MM.1S (cell line): ENCODE measurements around the gene LIFR.

Source experiments
- DNase-seq: peaks from one replicate; pipeline ENCODE4 v3.0.0-alpha.2; 2015
- H2AFZ ChIP-seq: fragments of 300-600 bp; sonication (generic); 2 replicates; pipeline ENCODE4 v1.6.0; 2016; ENCODE audit warnings: antibody characterized with exemption, low read length
- H3F3A ChIP-seq: fragments of 300-600 bp; sonication (generic); 2 replicates; pipeline ENCODE4 v1.6.1; 2016; ENCODE audit warnings: mild to moderate bottlenecking, antibody characterized with exemption, low read length, moderate library complexity, mixed read lengths; ENCODE audit not compliant: insufficient read depth
- H3K27ac ChIP-seq: fragments of 300-600 bp; sonication (generic); 2 replicates; pipeline ENCODE4 v1.5.1; 2016; ENCODE audit warnings: mild to moderate bottlenecking, low read length
- H3K27me3 ChIP-seq: fragments of 300-600 bp; sonication (generic); replicated peaks from 2 replicates; pipeline ENCODE4 v1.6.0; 2016; ENCODE audit warnings: low read length; ENCODE audit not compliant: insufficient read depth
- H3K36me3 ChIP-seq: fragments of 300-600 bp; sonication (generic); replicated peaks from 2 replicates; pipeline ENCODE4 v1.6.1; 2016; ENCODE audit warnings: mild to moderate bottlenecking, low read length, mixed read lengths; ENCODE audit not compliant: insufficient read depth
- H3K4me1 ChIP-seq: fragments of 300-600 bp; sonication (generic); 2 replicates; pipeline ENCODE4 v1.6.1; 2016; ENCODE audit warnings: low read length, mixed read lengths
- H3K4me2 ChIP-seq: fragments of 300-600 bp; sonication (generic); 2 replicates; pipeline ENCODE4 v1.6.0; 2016; ENCODE audit warnings: low read depth, low read length
- H3K4me3 ChIP-seq: fragments of 300-600 bp; sonication (generic); 2 replicates; pipeline ENCODE4 v1.5.1; 2016; ENCODE audit warnings: low read length, mixed read lengths
- H3K79me2 ChIP-seq: fragments of 300-600 bp; sonication (generic); 2 replicates; pipeline ENCODE4 v1.6.1; 2016; ENCODE audit warnings: mixed run types, low read length, mixed read lengths
- H3K9ac ChIP-seq: fragments of 300-600 bp; sonication (generic); 2 replicates; pipeline ENCODE4 v1.6.1; 2016; ENCODE audit warnings: low read length, mixed read lengths
- H3K9me2 ChIP-seq: fragments of 300-600 bp; sonication (generic); replicated peaks from 2 replicates; pipeline ENCODE4 v1.6.1; 2016; ENCODE audit warnings: mild to moderate bottlenecking, low read length, mixed read lengths; ENCODE audit not compliant: insufficient read depth
- H3K9me3 ChIP-seq: fragments of 300-600 bp; sonication (generic); replicated peaks from 2 replicates; pipeline ENCODE4 v1.6.1; 2016; ENCODE audit warnings: mild to moderate bottlenecking, low read length, mixed read lengths; ENCODE audit not compliant: insufficient read depth
- H4K20me1 ChIP-seq: fragments of 300-600 bp; sonication (generic); 2 replicates; pipeline ENCODE4 v1.6.1; 2016; ENCODE audit warnings: mild to moderate bottlenecking, low read length, moderate library complexity, mixed read lengths; ENCODE audit not compliant: insufficient read depth
- CTCF ChIP-seq: fragments of 300-600 bp; sonication (generic); IDR thresholded peaks from 2 replicates; pipeline ENCODE4 v1.5.1; 2016; ENCODE audit warnings: antibody characterized with exemption, low read length, mixed read lengths
- EZH2 ChIP-seq: fragments of 300-600 bp; sonication (generic); optimal IDR thresholded peaks from 2 replicates; pipeline ENCODE3; 2017; ENCODE audit warnings: low read depth, mild to moderate bottlenecking, antibody characterized with exemption, low read length, mixed read lengths
- EZH2phosphoT487 ChIP-seq: fragments of 300-600 bp; sonication (generic); IDR thresholded peaks from 2 replicates; pipeline ENCODE4 v1.6.1; 2018; ENCODE audit warnings: antibody characterized with exemption, low read length

LIFR gene

GRCh38 chr5:38500573-38501260 is 55.7 kb downstream of the LIFR start:
- no peaks in the 10 kb centered on the region for H3K4me1 ChIP-seq
- no peaks in the 10 kb centered on the region for H3K9me3 ChIP-seq
- no peak overlapping the region for H3K4me2 ChIP-seq
- TF ChIP-seq EZH2phosphoT487 (no peak), CTCF (no peak), EZH2 (no peak)
- no peak overlapping the region for H2AFZ ChIP-seq
- no peak overlapping the region for H3K4me3 ChIP-seq
- no peak overlapping the region for H3K9ac ChIP-seq
- H3F3A ChIP-seq: no peaks in the 10 kb centered on the region
- no peaks in the 10 kb centered on the region for H3K79me2 ChIP-seq
- H4K20me1 ChIP-seq: no peaks in the 10 kb centered on the region
- no peaks in the 10 kb centered on the region for H3K27me3 ChIP-seq
- no peaks in the 10 kb centered on the region for H3K9me2 ChIP-seq
- no peak for DNase-seq
- no peaks in the 10 kb centered on the region for H3K36me3 ChIP-seq
- no peak overlapping the region for H3K27ac ChIP-seq

- Histone ChIP-seq H3F3A (no peaks in the 10 kb centered on the region), H2AFZ (no peak overlapping the region), H3K79me2 (no peaks in the 10 kb centered on the region), H3K4me3 (no peak overlapping the region), H3K36me3 (no peaks in the 10 kb centered on the region), H3K9ac (no peak overlapping the region), H3K4me2 (no peak overlapping the region), H3K9me3 (no peaks in the 10 kb centered on the region), H3K27ac (no peak overlapping the region), H3K4me1 (no peaks in the 10 kb centered on the region), H4K20me1 (no peaks in the 10 kb centered on the region), H3K9me2 (no peaks in the 10 kb centered on the region), H3K27me3 (no peaks in the 10 kb centered on the region)
- DNase-seq: no peak
- TF ChIP-seq EZH2phosphoT487: no peak
- TF ChIP-seq EZH2: no peak
- TF ChIP-seq CTCF: 0 out of 2 replicates have a peak, but pooled peaks have one; percentile 3
These were observed 58.5 kb downstream of the LIFR start for GRCh38 chr5:38497946-38498345.

GRCh38 chr5:38494763-38495162 is 61.7 kb downstream of the LIFR start:
- TF ChIP-seq CTCF (no peak), EZH2phosphoT487 (no peak), EZH2 (no peak)
- no peaks in the 10 kb centered on the region for H3K4me1 ChIP-seq
- H3K9ac ChIP-seq: no peak overlapping the region
- no peak for DNase-seq
- H3F3A ChIP-seq: no peaks in the 10 kb centered on the region
- H3K4me3 ChIP-seq: no peak overlapping the region
- H3K36me3 ChIP-seq: no peaks in the 10 kb centered on the region
- no peaks in the 10 kb centered on the region for H3K9me3 ChIP-seq
- H2AFZ ChIP-seq: no peak overlapping the region
- H3K27me3 ChIP-seq: no peaks in the 10 kb centered on the region
- H3K27ac ChIP-seq: no peak overlapping the region
- H3K79me2 ChIP-seq: no peaks in the 10 kb centered on the region
- H3K9me2 ChIP-seq: no peaks in the 10 kb centered on the region
- no peaks in the 10 kb centered on the region for H4K20me1 ChIP-seq
- H3K4me2 ChIP-seq: no peak overlapping the region
